PC-9 (cell line): ENCODE data around the gene CMSS1. TPM values are rescaled to one million over a fixed set of nuclear protein-coding genes. Genes with fewer than 3 reads are reported as not detected.

Source experiments
- BruUV-seq: library from RNA; stranded (reverse); fragments of 400-500 nt; replicated peaks from 2 replicates; lab custom pipeline; 2021; lab: Mats Ljungman, UMichigan
- CTCF ChIA-PET: fragments of 300-600 bp; sonication (Branson Sonifier 250); formaldehyde crosslinking; loops from one replicate; lab custom pipeline; 2022; ENCODE audit warnings: antibody characterized with exemption; lab: Charles Lee
- POLR2A ChIA-PET: fragments of 300-600 bp; sonication (Branson Sonifier 250); formaldehyde crosslinking; loops from one replicate; lab custom pipeline; 2022; ENCODE audit warnings: antibody characterized with exemption; ENCODE audit not compliant: unreplicated experiment; lab: Charles Lee
- DNase-seq, 2 experiments: peaks; one replicate each; pipeline versions ENCODE4 v3.0.0 to v3.0.0-alpha.2; 2015 to 2022; ENCODE audit warnings: mixed read lengths in 1 of 2
- H2AFZ ChIP-seq: fragments of 200-600 bp; sonication (generic); 2 replicates; pipeline ENCODE4 v1.8.1; 2017; ENCODE audit warnings: antibody characterized with exemption
- H3F3A ChIP-seq: fragments of 200-600 bp; sonication (generic); 2 replicates; pipeline ENCODE4 v1.8.1; 2017; ENCODE audit warnings: antibody characterized with exemption, mild to moderate bottlenecking, low read depth; ENCODE audit not compliant: insufficient read depth
- H3K27ac ChIP-seq: fragments of 200-600 bp; sonication (generic); 2 replicates; pipeline ENCODE4 v1.6.1; 2016; ENCODE audit warnings: mixed run types
- H3K27me3 ChIP-seq: fragments of 200-600 bp; sonication (generic); 2 replicates; pipeline ENCODE4 v1.6.1; 2016; ENCODE audit warnings: low read depth, mixed run types; ENCODE audit not compliant: insufficient read depth
- H3K36me3 ChIP-seq: fragments of 200-600 bp; sonication (generic); 2 replicates; pipeline ENCODE4 v1.6.1; 2016; ENCODE audit warnings: low read depth, mixed run types
- H3K4me1 ChIP-seq: fragments of 200-600 bp; sonication (generic); replicated peaks from 2 replicates; pipeline ENCODE4 v1.6.1; 2016; ENCODE audit warnings: mixed run types; ENCODE audit not compliant: insufficient read depth
- H3K4me2 ChIP-seq: fragments of 200-600 bp; sonication (generic); 2 replicates; pipeline ENCODE4 v1.6.1; 2017; ENCODE audit warnings: mixed run types
- H3K4me3 ChIP-seq: fragments of 200-600 bp; sonication (generic); 2 replicates; pipeline ENCODE4 v1.6.1; 2016; ENCODE audit warnings: mixed run types
- H3K79me2 ChIP-seq: fragments of 200-600 bp; sonication (generic); 2 replicates; pipeline ENCODE4 v1.6.1; 2017; ENCODE audit warnings: low read depth, mixed run types
- H3K9me2 ChIP-seq: fragments of 200-600 bp; sonication (generic); 2 replicates; pipeline ENCODE4 v1.8.1; 2017; ENCODE audit warnings: mild to moderate bottlenecking; ENCODE audit not compliant: insufficient read depth
- H3K9me3 ChIP-seq: fragments of 200-600 bp; sonication (generic); 2 replicates; pipeline ENCODE4 v1.8.1; 2016; ENCODE audit warnings: low read depth; ENCODE audit not compliant: insufficient read depth
- H4K20me1 ChIP-seq: fragments of 200-600 bp; sonication (generic); 2 replicates; pipeline ENCODE4 v1.8.1; 2017; ENCODE audit not compliant: insufficient read depth
- CTCF ChIP-seq: fragments of 200-600 bp; sonication (generic); conservative IDR thresholded peaks from 2 replicates; pipeline ENCODE4 v1.6.1; 2017; ENCODE audit warnings: mixed run types, antibody characterized with exemption, mild to moderate bottlenecking, moderate library complexity
- EZH2 ChIP-seq: fragments of 200-600 bp; sonication (generic); IDR thresholded peaks from 2 replicates; pipeline ENCODE4 v1.8.0; 2017; ENCODE audit warnings: antibody characterized with exemption, low read depth
- intact Hi-C: fragments of 100-400 bp; cut with micrococcal nuclease; formaldehyde crosslinking; loops from one replicate; pipeline ENCODE4 v1.10.0; 2022; ENCODE audit not compliant: unreplicated experiment
- total RNA-seq: library from RNA; stranded (reverse); gene quantifications from 2 replicates; pipeline ENCODE4 v1.2.3, GENCODE V29; 2021

The CMSS1 gene
- total RNA-seq, 1 experiment from 2014 or later = 98.9 TPM

DNA sequence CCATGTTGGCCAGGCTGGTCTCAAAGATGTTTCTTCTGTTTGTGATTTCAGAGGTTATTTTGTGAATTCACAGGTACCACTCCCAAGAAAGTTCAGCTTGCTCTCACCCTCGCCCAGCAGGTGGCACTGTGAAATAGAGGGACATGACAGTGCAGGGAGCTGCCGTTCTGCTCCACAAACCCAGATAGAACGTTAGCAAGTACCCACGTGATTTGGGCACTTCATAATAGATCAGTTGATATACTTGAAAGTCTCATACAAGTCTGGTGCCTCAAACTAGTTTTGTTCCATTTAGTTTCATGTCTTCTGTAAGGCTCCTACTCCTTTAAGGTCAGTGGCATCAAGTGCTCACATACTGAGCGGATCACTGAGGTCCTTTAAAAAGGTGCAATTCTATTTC lies 251.2 kb downstream of the CMSS1 start:
- CTCF ChIA-PET = interaction anchor here (0.7 to 1.9 kb wide), 8 partner anchors 9 to 226 kb away, joined by 3 to 45 read pairs (median 4); partner anchors contain the start of gene TBC1D23
- no peak overlapping the region for H2AFZ ChIP-seq

DNA sequence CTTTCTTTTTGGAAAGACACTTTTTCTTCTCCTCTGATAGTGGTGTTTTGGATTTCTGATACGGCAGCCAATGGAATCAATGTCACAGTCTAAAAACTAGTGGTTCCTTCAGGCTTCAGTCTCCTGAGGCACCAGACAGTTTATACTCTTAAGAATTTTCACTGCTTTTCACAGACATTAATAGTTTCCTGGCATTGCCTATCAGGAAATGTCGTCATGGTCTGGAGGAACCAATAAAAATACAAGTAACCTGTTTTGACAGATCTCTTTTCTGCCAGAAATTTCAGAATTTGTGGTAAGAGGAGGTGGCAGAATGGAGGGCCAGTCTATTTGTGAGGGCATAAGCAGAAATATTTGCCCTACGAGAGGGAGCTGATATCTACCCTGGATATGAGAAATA lies 251.8 kb downstream of the CMSS1 start:
- Histone ChIP-seq H3K27ac (no peak overlapping the region), H3K9me2 (peaks cover 3% of the 10 kb centered on the region; the same call in 1 of the 2 replicates), H3K4me2 (no peak overlapping the region), H3K27me3 (no peaks in the 10 kb centered on the region), H3K4me1 (no peaks in the 10 kb centered on the region), H3K4me3 (no peak overlapping the region), H3K36me3 (no peaks in the 10 kb centered on the region), H2AFZ (no peak overlapping the region), H3K9me3 (peaks cover 12% of the 10 kb centered on the region), H4K20me1 (no peaks in the 10 kb centered on the region), H3K79me2 (no peaks in the 10 kb centered on the region), H3F3A (no peaks in the 10 kb centered on the region)
- ChIA-PET POLR2A (interaction anchor here (0.5 kb wide), 1 partner anchor 35 kb away, joined by 6 read pairs; no protein-coding TSS in a partner anchor), CTCF (interaction anchor here (0.6 to 1.9 kb wide), 8 partner anchors 8 to 265 kb away, joined by 3 to 45 read pairs (median 4); partner anchors contain the start of genes NIT2 and TBC1D23)
- TF ChIP-seq EZH2 = no peak
- no peak for TF ChIP-seq CTCF
- intact Hi-C loops = loop anchor here (1.0 to 2.0 kb wide), 2 partner anchors 185 to 227 kb away; no protein-coding TSS in a partner anchor
- no TSS peak for BruUV-seq
- no peak for DNase-seq

More for the DNA sequence above, 251.2 kb downstream of the CMSS1 start:
- Histone ChIP-seq H3F3A (no peaks in the 10 kb centered on the region), H3K4me3 (no peak overlapping the region), H3K27me3 (no peaks in the 10 kb centered on the region), H3K4me1 (no peaks in the 10 kb centered on the region), H3K4me2 (no peak overlapping the region), H3K9me3 (peaks cover 12% of the 10 kb centered on the region), H3K9me2 (peaks cover 3% of the 10 kb centered on the region; the same call in 1 of the 2 replicates), H4K20me1 (no peaks in the 10 kb centered on the region), H3K27ac (no peak overlapping the region), H3K36me3 (no peaks in the 10 kb centered on the region), H3K79me2 (no peaks in the 10 kb centered on the region)
- BruUV-seq = no TSS peak
- POLR2A ChIA-PET = interaction anchor here (0.5 kb wide), 1 partner anchor 36 kb away, joined by 6 read pairs; no protein-coding TSS in a partner anchor
- TF ChIP-seq CTCF (peak; percentile 81), EZH2 (no peak)
- intact Hi-C loops = loop anchor here (1.0 to 2.0 kb wide), 2 partner anchors 185 to 226 kb away; no protein-coding TSS in a partner anchor
- peak; percentile 46 to 73 for DNase-seq

DNA sequence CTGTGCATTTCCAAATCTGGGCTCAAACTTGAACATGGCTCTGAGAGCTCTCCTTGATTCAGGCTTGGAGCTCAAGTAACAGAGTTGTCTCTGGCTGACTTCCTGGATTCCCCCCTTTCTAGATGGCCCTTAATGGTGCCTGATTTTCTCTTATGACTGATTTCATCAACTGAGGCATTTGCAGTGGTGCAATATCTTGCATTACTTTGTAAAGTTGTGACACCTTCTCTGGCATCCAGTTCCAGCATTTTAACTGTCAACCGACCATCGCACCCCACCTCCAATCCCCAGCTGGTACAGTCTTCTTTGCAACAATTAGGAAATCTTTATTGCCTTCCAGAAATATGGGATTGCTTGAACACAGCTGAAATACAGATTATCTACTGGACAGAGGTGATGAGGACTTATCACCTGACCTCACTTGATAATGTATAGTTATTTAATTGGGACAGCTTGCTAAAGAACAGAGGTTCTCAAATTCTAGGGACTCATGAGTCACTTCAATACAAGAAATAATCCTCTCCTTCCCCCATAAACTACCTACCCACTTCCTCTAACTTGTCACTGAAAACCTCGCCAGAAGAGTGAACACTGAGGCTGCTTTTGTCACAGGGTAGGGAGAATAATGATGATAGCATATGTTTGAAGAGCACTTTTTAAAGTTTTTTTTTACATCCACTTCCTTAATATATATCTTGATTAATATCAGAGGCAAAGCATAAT lies 254.8 kb downstream of the CMSS1 start:
- POLR2A ChIA-PET = no interaction called here
- Histone ChIP-seq H3K4me3 (no peak overlapping the region), H3F3A (no peaks in the 10 kb centered on the region), H3K36me3 (no peaks in the 10 kb centered on the region), H3K4me1 (no peaks in the 10 kb centered on the region), H3K9me3 (peaks cover 12% of the 10 kb centered on the region), H3K4me2 (no peak overlapping the region), H3K79me2 (no peaks in the 10 kb centered on the region), H2AFZ (no peak overlapping the region), H3K27ac (no peak overlapping the region), H4K20me1 (no peaks in the 10 kb centered on the region), H3K27me3 (no peaks in the 10 kb centered on the region), H3K9me2 (no peaks in the 10 kb centered on the region; the same call in 1 of the 2 replicates)
- CTCF ChIA-PET = no interaction called here
- TF ChIP-seq EZH2 = no peak
- no TSS peak for BruUV-seq
- intact Hi-C loops = no loop called here
- no peak for DNase-seq
